ENCODE measurements around the gene MGMT.

MGMT gene

GRCh38 chr10:129544205-129545202, 77.5 kb downstream of the MGMT start:
- DNase-seq (ENCODE audit: low spot score) = no peak

DNA sequence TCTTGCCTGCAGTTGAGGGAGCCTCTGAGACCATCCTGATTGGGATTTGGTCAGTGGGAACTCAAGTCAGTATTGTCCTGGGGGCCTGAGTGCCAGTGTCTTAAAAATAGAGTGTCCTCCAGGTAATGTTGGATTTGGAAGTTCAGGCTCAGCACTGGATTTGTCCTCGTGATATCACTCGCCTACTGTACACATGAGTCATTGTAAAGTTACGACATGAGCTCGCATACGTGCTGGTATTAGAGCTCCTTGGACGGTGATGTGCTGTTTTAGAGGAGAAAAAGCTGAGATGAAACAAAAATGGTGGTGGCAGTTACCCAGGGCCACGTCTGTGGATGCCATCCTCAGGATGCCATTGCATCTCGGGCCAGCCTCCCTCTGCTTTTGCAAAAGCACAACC, 78.2 kb downstream of the MGMT start:
- no peak for DNase-seq (ENCODE audit: low spot score)

- no peak for DNase-seq (ENCODE audit: low spot score)
Measured at GRCh38 chr10:129546106-129546505, 79.1 kb downstream of the MGMT start.

DNA sequence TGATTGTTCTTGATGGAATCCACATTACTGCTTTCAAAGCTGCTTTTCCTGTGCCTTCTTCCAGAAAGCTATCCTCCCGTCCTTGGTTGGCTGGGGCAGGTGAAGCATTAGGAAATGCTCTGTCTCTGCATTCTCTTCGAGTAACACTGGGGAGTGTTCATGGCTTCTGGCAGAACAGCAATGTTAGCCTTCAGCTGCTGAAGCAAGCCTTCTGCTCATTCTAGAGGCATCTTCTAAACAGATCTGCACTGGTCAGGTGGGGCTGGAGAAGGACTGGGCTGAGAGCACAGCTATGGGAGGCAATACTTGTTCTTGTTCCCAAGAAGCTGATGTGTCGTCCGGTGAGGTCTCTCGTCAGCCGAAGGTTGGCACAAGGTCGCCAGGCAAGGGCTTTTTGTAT, 80.6 kb downstream of the MGMT start:
- DNase-seq (ENCODE audit: low spot score) = no peak

DNA sequence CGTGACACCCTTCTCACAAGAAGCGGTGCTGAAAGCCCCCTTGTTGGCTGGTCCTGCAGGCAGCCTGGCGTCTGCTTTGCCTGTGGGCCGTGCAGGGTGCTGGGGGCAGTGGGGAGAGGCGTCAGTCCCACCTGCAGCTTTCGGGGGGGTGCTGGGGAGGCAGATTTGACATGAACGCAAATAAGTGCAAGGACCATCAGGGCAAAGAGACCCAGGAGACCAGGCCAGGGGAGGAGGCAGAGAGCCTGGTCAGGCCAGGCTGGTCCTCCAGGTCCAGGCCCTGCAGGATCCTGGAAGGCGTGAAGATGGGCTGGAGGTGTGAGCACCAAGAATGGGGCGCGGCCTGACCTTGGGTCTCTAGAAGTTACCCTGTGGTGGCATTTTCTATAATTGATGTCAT, 81.6 kb downstream of the MGMT start:
- DNase-seq (ENCODE audit: low spot score) = peak; percentile 3

DNA sequence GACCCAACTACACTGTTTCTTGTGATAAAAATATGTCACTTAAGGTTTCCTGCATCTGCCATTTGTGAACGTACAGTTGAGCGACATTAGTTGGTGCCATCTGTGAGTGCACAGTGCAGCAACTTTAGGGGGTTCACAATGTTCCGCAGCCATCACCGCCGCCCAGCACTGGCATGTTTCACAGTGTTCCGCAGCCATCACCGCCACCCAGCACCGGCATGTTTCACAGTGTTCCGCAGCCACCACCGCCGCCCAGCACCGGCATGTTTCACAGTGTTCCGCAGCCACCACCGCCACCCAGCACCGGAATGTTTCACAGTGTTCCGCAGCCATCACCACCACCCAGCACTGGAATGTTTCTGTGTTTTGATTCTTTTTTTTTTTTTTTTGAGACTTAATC, 83.0 kb downstream of the MGMT start:
- no peak for DNase-seq (ENCODE audit: low spot score)

DNA sequence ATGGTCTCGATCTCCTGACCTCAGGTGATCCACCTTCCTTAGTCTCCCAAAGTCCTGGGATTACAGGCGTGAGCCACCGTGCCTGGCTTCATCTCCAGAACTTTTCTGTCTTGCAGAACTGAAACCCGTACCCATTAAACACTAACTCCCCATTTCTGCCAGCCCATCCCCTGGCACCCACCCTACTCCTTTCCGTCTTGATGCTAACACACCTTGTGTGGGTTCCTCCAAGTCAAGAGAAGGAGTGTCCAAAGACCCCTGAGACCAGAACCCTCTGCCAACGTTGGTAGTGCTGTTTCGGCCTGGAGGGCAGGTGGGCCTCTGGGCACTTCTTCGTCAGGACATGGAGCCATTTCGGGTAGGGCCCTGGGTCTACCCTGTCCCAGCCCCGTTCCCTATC, 83.6 kb downstream of the MGMT start:
- DNase-seq (ENCODE audit: low spot score) = no peak

DNA sequence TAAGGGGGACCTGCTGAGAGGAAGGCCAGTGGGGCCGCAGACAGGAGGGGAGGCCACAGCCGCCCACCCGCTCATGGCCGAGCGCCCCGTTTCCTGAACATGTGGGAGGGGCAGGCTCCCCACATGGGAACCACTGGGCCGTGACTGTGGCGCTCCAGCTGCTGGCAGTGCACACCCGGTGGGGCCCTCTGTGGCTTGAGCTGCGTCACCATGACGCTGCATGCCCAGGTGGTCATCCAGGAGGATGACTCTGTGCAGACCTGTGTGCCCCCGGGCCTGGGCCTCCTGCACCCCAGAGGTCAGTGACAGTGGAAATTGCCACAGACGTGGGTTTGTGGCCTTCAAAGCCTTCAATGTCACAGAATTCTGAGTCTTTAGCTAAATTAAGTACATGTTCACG, 85.1 kb downstream of the MGMT start:
- DNase-seq (ENCODE audit: low spot score) = no peak

DNA sequence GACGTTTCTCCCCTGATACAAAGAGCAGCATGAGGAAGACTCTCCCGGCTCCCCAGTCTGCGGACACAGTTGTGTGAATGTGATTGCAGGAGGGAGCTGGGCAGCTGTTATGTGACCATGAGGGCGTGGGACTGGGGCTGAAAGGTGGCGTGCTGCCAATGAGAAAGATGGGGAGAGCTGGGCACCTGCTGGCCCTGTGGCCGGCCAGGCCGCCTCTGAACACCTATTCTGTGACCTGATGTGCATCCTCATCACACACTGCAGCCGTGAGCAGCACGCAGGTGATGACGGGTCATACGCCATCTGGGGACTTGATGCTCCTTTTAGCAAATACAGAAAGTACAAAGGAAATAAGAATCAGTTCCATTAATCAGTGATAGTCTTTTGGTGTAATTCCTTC, 86.9 kb downstream of the MGMT start:
- no peak for DNase-seq (ENCODE audit: low spot score)

GRCh38 chr10:129556316-129556715, 89.3 kb downstream of the MGMT start:
- no peak for DNase-seq (ENCODE audit: low spot score)

DNA sequence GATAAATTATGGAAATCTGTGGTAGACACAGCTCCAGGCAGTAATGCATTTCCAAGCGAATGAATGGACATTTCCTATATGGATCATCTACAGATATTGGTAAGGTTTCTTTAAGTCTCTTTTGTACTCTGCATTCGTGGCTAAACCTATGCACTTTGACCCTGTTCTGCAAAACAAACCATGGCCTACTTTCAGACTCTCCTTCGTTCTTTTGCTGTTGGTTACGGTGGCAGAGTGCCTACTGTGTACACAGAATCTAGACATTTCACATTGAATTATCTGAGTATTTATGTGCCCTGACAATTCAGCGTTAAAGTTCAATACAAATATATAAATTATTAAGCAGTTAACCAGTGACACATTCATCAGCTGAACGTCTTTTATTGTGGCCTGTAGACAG, 93.3 kb downstream of the MGMT start:
- DNase-seq (ENCODE audit: low spot score) = no peak

DNA sequence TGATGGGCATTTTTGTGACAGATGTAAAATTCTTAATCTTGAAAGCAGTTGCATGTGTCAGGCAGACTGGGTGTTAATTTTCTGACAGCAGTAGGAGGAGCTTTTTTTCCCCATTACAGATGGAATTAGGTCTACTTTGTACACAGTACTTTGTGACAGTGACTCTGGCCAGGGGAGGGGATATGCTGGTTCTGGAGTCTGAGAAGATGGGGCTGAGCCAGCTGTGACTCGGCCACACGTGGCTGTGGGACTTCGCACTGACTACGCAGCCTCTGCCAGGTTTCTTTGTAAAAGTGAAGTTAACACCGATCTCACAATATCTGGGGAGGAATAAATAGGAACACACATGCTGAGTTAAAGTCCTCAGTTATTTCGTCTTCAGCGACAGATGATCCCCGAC, 95.4 kb downstream of the MGMT start:
- DNase-seq (ENCODE audit: low spot score) = no peak

DNA sequence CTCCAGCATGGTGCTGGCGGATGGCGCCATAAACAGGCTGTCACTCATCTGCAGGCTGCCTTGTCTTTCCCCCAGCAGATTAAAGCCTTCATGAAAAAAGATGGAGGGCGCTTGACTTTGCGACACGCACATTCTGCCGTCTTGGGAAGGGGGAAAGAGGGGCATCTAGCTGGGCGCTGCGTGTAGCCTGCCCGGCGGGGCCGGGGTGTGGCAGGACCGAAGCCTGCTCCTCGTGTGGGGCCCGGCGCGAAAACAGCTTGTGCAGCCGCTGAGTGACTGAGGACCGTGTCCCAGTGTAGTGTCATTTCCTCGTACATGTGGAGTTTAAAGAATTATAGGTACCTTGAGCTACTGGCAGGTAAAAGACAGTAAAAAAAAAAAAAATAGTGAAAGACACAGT, 97.9 kb downstream of the MGMT start:
- no peak for DNase-seq (ENCODE audit: low spot score)

- no peak for DNase-seq (ENCODE audit: low spot score)
Measured at GRCh38 chr10:129568583-129569344, 101.7 kb downstream of the MGMT start.

- DNase-seq (ENCODE audit: low spot score) = peak; percentile 56
Measured at GRCh38 chr10:129570185-129570584, 103.1 kb downstream of the MGMT start.

GRCh38 chr10:129579228-129579627, 112.2 kb downstream of the MGMT start:
- no peak for DNase-seq (ENCODE audit: low spot score)

GRCh38 chr10:129580010-129580409, 113.0 kb downstream of the MGMT start:
- no peak for DNase-seq (ENCODE audit: low spot score)

DNA sequence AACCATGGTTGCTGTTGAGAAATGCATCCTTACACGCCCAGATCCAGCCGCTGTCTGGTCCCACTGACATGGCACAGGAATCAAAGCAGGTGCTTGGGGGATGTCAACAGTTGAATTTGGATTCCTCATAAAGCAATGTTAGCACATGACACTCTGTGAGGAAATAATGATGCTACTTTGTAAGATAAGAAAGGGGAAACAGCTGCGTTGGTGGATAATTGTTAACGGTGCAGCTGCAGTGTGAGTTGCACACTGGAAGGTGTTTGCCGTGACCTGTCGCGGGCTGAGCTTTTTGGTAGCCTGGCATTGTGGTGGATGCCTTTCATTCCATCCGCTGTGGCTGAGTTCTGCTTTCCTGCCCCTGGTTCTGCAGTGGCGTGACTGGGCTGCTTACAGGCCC, 113.9 kb downstream of the MGMT start:
- no peak for DNase-seq (ENCODE audit: low spot score)

DNA sequence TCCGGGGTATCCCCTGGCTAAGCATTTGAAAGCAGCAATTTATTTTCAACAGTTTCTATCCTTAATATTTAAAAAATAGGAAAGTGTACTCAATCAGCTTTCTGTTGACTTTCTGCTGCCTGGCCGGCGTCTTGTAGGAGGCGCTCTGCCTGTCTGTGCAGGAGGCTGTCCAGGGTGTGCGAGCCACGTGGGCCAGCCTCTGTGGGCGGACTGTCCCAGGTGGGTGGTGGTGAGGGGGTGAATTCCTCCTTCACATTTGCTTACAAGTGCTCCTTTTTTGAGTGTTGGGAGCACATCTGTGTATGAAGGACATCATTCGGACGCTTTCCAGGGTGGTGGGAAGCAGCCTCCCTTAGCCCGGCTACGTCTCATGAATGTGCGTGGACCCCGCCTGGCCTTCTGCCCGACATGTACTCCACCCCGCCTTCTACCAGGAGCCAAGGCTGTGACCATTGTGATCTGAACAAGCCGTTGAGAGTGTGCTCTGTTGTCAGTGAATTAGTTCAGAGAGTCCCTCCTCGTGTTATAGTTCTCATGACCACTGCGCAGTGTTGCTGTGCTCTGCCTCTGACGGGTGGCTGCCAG, 114.9 kb downstream of the MGMT start:
- no peak for DNase-seq (ENCODE audit: low spot score)

- no peak for DNase-seq (ENCODE audit: low spot score)
Measured at GRCh38 chr10:129583831-129584230, 116.8 kb downstream of the MGMT start.

DNA sequence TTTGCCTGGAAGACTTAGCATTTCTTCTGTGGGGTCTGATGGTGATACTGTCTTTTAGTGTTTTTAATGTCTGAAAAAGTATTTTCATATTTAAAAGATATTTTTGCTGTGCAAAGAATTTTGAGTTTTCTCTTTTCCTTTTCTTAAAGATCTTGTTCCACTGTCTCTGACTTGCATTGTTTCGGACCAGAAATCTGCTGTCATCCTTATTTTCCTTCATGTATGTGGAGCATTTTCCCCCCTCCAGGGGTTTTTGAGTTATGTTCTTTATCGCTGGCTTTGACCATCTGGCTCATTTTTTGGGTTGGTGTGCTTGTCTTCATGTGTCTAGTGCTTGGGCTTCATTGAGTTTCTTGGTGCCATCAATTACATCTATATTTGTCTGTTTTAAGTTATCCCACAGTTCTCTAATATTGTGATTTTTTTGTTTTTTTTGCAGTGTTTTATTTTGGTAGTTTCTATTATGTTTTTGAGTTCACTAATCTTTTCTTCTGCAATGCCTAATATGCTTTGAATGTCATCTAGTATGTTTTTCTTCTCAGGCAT, 119.9 kb downstream of the MGMT start:
- peak; percentile 9 for DNase-seq (ENCODE audit: low spot score)

GRCh38 chr10:129589546-129589945, 122.5 kb downstream of the MGMT start:
- DNase-seq (ENCODE audit: low spot score) = no peak

- no peak for DNase-seq (ENCODE audit: low spot score)
Measured at GRCh38 chr10:129593953-129594352, 126.9 kb downstream of the MGMT start.

Measured in kidney tubule cell (primary cell).